Omental fat pad (tissue), 4 donors: Measurements from ENCODE around the gene ACSS3. TPM values are rescaled to one million over a fixed set of nuclear protein-coding genes. Genes with fewer than 3 reads are reported as not detected.

Experiments used
- ATAC-seq: fragments of 150-250 bp; one replicate; pipeline ENCODE4 v1.9.1; 2016; ENCODE audit warnings: mild to moderate bottlenecking, moderate library complexity; ENCODE audit not compliant: low FRiP score
- DNase-seq: peaks from one replicate; pipeline ENCODE4 v3.0.0-alpha.2; 2019; ENCODE audit warnings: low spot score
- CTCF ChIP-seq, 3 donors: fragments of 450-650 bp; IDR thresholded peaks; one replicate each; pipeline ENCODE4 v1.5.1; 2016 to 2017; ENCODE audit warnings: antibody characterized with exemption in 3 of 3, mild to moderate bottlenecking in 3 of 3, moderate library complexity in 2 of 3
- total RNA-seq, 4 donors: library from RNA; depleted of rRNA; stranded (reverse); fragments of >200 nt; gene quantifications; one replicate each; pipeline ENCODE4 v1.1.0, GENCODE V29; 2016

The ACSS3 gene
- total RNA-seq, 4 donors from 2014 or later: 38.8 to 102 (median 57.9) TPM

- TF ChIP-seq CTCF (IDR thresholded peaks at IDR 0.05): no peak
- DNase-seq: no peak
- no peak for ATAC-seq
Observed at GRCh38 chr12:81075539-81075938, 2.3 kb upstream of the ACSS3 start.

GRCh38 chr12:81077329-81077685 lies 572 bp upstream of the ACSS3 start:
- ATAC-seq (no peak), DNase-seq (no peak)
- no peak for TF ChIP-seq CTCF (IDR thresholded peaks at IDR 0.05)

- DNase-seq: peak; percentile 29
- no peak for TF ChIP-seq CTCF (IDR thresholded peaks at IDR 0.05)
- ATAC-seq: peak; percentile 89
Observed at GRCh38 chr12:81078469-81079196, 754 bp downstream of the ACSS3 start.

DNA sequence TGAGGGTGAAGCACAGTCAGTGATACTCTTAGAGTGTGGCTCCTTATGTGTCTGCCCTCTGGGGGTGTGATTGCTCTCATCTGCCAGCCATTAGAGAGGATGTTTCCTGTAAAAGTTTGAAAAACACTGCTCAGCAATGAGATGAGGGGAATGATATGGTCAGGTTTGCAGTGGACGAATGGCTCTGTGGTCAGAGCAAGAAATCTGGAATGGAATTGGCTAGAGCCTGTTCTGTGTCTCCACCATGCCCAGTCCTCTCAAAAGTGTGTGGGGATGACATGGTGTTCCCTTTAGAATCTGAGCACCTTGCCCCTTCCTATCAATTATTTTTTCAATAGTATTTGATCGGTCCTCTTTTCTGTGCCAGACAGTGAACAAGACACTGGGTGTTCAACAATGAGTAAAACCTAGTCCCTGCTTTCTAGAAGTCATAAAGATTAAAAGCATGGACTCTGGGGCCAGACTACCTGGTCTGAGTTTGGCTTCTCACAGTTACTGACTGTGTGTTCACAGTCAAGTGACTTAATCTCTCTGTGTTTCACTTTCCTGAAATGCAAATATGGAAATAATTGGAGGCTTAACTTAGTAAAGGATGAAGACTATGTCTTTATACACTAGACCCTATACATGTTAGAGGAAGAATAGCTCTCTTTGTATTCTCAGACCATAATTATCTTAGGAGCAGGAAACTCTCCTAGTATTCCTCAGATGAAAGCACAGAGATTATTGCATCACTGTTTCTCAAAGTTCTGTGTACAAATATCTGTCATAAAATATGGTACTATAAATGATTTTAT lies 1.6 kb downstream of the ACSS3 start:
- no peak for ATAC-seq
- TF ChIP-seq CTCF (IDR thresholded peaks at IDR 0.05): no peak
- DNase-seq: no peak

GRCh38 chr12:81080431-81080983 lies 2.6 kb downstream of the ACSS3 start:
- TF ChIP-seq CTCF (IDR thresholded peaks at IDR 0.05): no peak
- DNase-seq (no peak), ATAC-seq (no peak)

DNA sequence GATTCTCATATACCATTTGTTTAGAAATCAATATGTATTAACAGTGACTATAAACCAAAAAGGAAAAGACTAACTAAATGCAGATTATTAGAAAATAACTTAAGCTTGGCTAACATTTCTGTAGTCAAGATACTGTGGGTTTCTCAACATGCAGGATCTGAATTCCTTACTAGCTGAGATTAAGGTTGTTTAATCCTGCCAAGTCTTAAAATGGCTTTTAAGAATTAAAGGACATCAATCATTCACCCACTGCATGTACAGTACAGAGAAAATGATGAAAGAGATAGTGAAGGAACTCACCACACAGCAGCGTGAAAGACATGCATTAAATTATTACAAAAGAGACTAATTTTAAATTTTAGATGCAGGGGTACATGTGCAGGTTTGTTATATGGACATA lies 3.8 kb downstream of the ACSS3 start:
- no peak for ATAC-seq
- DNase-seq: no peak
- TF ChIP-seq CTCF (IDR thresholded peaks at IDR 0.05): no peak
